SK-N-SH treated with all-trans-retinoic acid at 6 μM for 48 hours (cell line): ENCODE data around the gene CEP350.

Source experiments
- ATAC-seq: fragments of 200-7000 bp; cut with Tn5 transposase; 3 replicates; pipeline ENCODE4 v1.9.1; 2020; ENCODE audit warnings: mild to moderate bottlenecking, moderate library complexity
- ARNTL ChIP-seq: fragments of 450-650 bp; formaldehyde crosslinking; IDR thresholded peaks from 2 replicates; pipeline ENCODE4 v1.5.0; 2020; ENCODE audit warnings: low read depth, mild to moderate bottlenecking, moderate library complexity, borderline replicate concordance
- BACH2 ChIP-seq: fragments of 250-450 bp; sonication (Bioruptor Pico); IDR thresholded peaks from 2 replicates; pipeline ENCODE4 v1.9.0; 2021; ENCODE audit warnings: mild to moderate bottlenecking, borderline replicate concordance
- CREB5 ChIP-seq: fragments of 250-450 bp; sonication (Bioruptor Pico); IDR thresholded peaks from 2 replicates; pipeline ENCODE4 v1.5.1; 2020; ENCODE audit warnings: low read depth, mild to moderate bottlenecking, moderate library complexity
- CSDC2 ChIP-seq: fragments of 250-450 bp; sonication (Bioruptor Pico); IDR thresholded peaks from 2 replicates; pipeline ENCODE4 v1.5.0; 2020; ENCODE audit warnings: mild to moderate bottlenecking, moderate library complexity
- CSRNP3 ChIP-seq: fragments of 250-450 bp; sonication (Bioruptor Pico); IDR thresholded peaks from 2 replicates; pipeline ENCODE4 v1.5.1; 2021; ENCODE audit warnings: mild to moderate bottlenecking, moderate library complexity
- ESRRG ChIP-seq: fragments of 250-450 bp; sonication (Bioruptor Pico); IDR thresholded peaks from 2 replicates; pipeline ENCODE4 v1.6.1; 2021; ENCODE audit warnings: mild to moderate bottlenecking
- ISL1 ChIP-seq: fragments of 250-450 bp; sonication (Bioruptor Pico); IDR thresholded peaks from 2 replicates; pipeline ENCODE4 v2.1.2; 2022; ENCODE audit warnings: mild to moderate bottlenecking, moderate library complexity
- OSR1 ChIP-seq: fragments of 250-450 bp; sonication (Bioruptor Pico); IDR thresholded peaks from 2 replicates; pipeline ENCODE4 v1.8.0; 2022; ENCODE audit warnings: moderate library complexity, mild to moderate bottlenecking, inconsistent platforms
- PATZ1 ChIP-seq: fragments of 250-450 bp; sonication (Bioruptor Pico); IDR thresholded peaks from 2 replicates; pipeline ENCODE4 v1.8.0; 2020; ENCODE audit warnings: mild to moderate bottlenecking, moderate library complexity, borderline replicate concordance
- POU6F1 ChIP-seq: fragments of 250-450 bp; sonication (Bioruptor Pico); IDR thresholded peaks from 2 replicates; pipeline ENCODE4 v1.8.0; 2021; ENCODE audit warnings: low read depth, mild to moderate bottlenecking, moderate library complexity, borderline replicate concordance
- PPARA ChIP-seq: fragments of 250-450 bp; sonication (Bioruptor Pico); IDR thresholded peaks from 2 replicates; pipeline ENCODE4 v1.5.0; 2020; ENCODE audit warnings: mild to moderate bottlenecking, borderline replicate concordance
- RARB ChIP-seq: fragments of 250-450 bp; sonication (Bioruptor Pico); IDR thresholded peaks from 2 replicates; pipeline ENCODE4 v1.8.0; 2021; ENCODE audit warnings: mild to moderate bottlenecking, moderate library complexity
- SNAI2 ChIP-seq: fragments of 250-450 bp; sonication (Bioruptor Pico); IDR thresholded peaks from 2 replicates; pipeline ENCODE4 v1.5.0; 2020; ENCODE audit warnings: mild to moderate bottlenecking, moderate library complexity
- TOX ChIP-seq: fragments of 250-450 bp; sonication (Bioruptor Pico); IDR thresholded peaks from 2 replicates; pipeline ENCODE4 v1.8.0; 2021; ENCODE audit warnings: mild to moderate bottlenecking, moderate library complexity, borderline replicate concordance
- ZC3H10 ChIP-seq: fragments of 250-450 bp; sonication (Bioruptor Pico); IDR thresholded peaks from 2 replicates; pipeline ENCODE4 v1.5.1; 2021; ENCODE audit warnings: mild to moderate bottlenecking, moderate library complexity
- ZFP3 ChIP-seq: fragments of 250-450 bp; sonication (Bioruptor Pico); IDR thresholded peaks from 2 replicates; pipeline ENCODE4 v1.5.0; 2020; ENCODE audit warnings: mild to moderate bottlenecking, moderate library complexity
- ZFP30 ChIP-seq: fragments of 450-650 bp; formaldehyde crosslinking; IDR thresholded peaks from 2 replicates; pipeline ENCODE4 v1.5.0; 2022; ENCODE audit warnings: mild to moderate bottlenecking, moderate library complexity
- ZNF565 ChIP-seq: fragments of 450-650 bp; formaldehyde crosslinking; conservative IDR thresholded peaks from 2 replicates; pipeline ENCODE4 v1.5.0; 2020; ENCODE audit warnings: low read depth, mild to moderate bottlenecking, moderate library complexity
- ZNF70 ChIP-seq: fragments of 450-650 bp; formaldehyde crosslinking; IDR thresholded peaks from 2 replicates; pipeline ENCODE4 v1.5.0; 2020; ENCODE audit warnings: mild to moderate bottlenecking, moderate library complexity

Gene CEP350

GRCh38 chr1:179923029-179923428 is 31.6 kb upstream of the CEP350 start:
- no peak for TF ChIP-seq ARNTL (CRISPR knock-in tag)
- TF ChIP-seq ZFP30 (CRISPR knock-in tag), result no peak

GRCh38 chr1:179924268-179924667 is 30.3 kb upstream of the CEP350 start:
- ATAC-seq, result no peak
- TF ChIP-seq OSR1 (CRISPR knock-in tag) (no peak), CSDC2 (CRISPR knock-in tag) (no peak), PPARA (CRISPR knock-in tag) (no peak), TOX (CRISPR knock-in tag) (no peak), CREB5 (CRISPR knock-in tag) (no peak), PATZ1 (no peak), BACH2 (CRISPR knock-in tag) (no peak), ZNF70 (CRISPR knock-in tag) (no peak), ISL1 (CRISPR knock-in tag) (no peak), RARB (no peak), SNAI2 (CRISPR knock-in tag) (no peak), ZC3H10 (CRISPR knock-in tag) (no peak), POU6F1 (CRISPR knock-in tag) (no peak), ZNF565 (CRISPR knock-in tag) (no peak), ESRRG (no peak)

More at GRCh38 chr1:179923029-179923428, 31.6 kb upstream of the CEP350 start:
- ATAC-seq, result no peak

- ATAC-seq, result no peak
- TF ChIP-seq ZFP3 (CRISPR knock-in tag) (no peak), OSR1 (CRISPR knock-in tag) (no peak), BACH2 (CRISPR knock-in tag) (no peak), ZNF565 (CRISPR knock-in tag) (no peak), ZNF70 (CRISPR knock-in tag) (no peak), ZC3H10 (CRISPR knock-in tag) (no peak), PATZ1 (no peak), SNAI2 (CRISPR knock-in tag) (no peak), RARB (no peak)
- TF ChIP-seq, all 23 proteins: peak for 0
These were observed 29.3 kb upstream of the CEP350 start for GRCh38 chr1:179925302-179925701.

- TF ChIP-seq ZFP3 (CRISPR knock-in tag) (no peak), SNAI2 (CRISPR knock-in tag) (no peak), CSRNP3 (CRISPR knock-in tag) (no peak), RARB (no peak)
- peak; percentile 54 for ATAC-seq
These were observed 28.4 kb upstream of the CEP350 start for GRCh38 chr1:179925922-179926849.
